HepG2 (cell line): ENCODE results near the gene PCCB. TPM values are rescaled to one million over a fixed set of nuclear protein-coding genes. Genes with fewer than 3 reads are reported as not detected.

Source experiments
- ATF1 ChIP-seq: IDR thresholded peaks from 2 replicates; pipeline ENCODE4 v1.6.1; 2016; ENCODE audit warnings: mild to moderate bottlenecking, control low read depth
- CENPX ChIP-seq: sonication (generic); formaldehyde crosslinking; IDR thresholded peaks from 2 replicates; pipeline ENCODE4 v1.9.0; 2021; ENCODE audit warnings: mild to moderate bottlenecking, missing genetic modification reagents, moderate library complexity
- DMAP1 ChIP-seq: IDR thresholded peaks from 2 replicates; pipeline ENCODE4 v1.6.1; 2016
- FOSL2 ChIP-seq: sonication (generic); formaldehyde crosslinking; IDR thresholded peaks from 2 replicates; pipeline ENCODE4 v1.4.0; 2020; ENCODE audit warnings: missing genetic modification reagents
- GPN1 ChIP-seq: sonication (generic); formaldehyde crosslinking; IDR thresholded peaks from 2 replicates; pipeline ENCODE4 v1.5.1; 2020; ENCODE audit warnings: missing genetic modification reagents, borderline replicate concordance
- HNRNPUL1 ChIP-seq: fragments of 200-400 bp; formaldehyde crosslinking; IDR thresholded peaks from 2 replicates; pipeline ENCODE4 v1.6.1; 2017; ENCODE audit warnings: low read depth, mild to moderate bottlenecking, low read length, moderate library complexity
- IRF2 ChIP-seq: IDR thresholded peaks from 2 replicates; pipeline ENCODE4 v1.6.1; 2018; ENCODE audit warnings: missing genetic modification reagents, missing compliant biosample characterization
- KDM6A ChIP-seq: IDR thresholded peaks from 2 replicates; pipeline ENCODE4 v1.6.1; 2016; ENCODE audit warnings: low read depth
- KLF6 ChIP-seq: IDR thresholded peaks from 2 replicates; pipeline ENCODE4 v1.8.0; 2016; ENCODE audit warnings: missing biosample characterization, missing genetic modification reagents
- NBN ChIP-seq: fragments of 450-650 bp; conservative IDR thresholded peaks from 2 replicates; pipeline ENCODE4 v1.6.1; 2017
- PCBP2 ChIP-seq: fragments of 200-400 bp; formaldehyde crosslinking; optimal IDR thresholded peaks from 2 replicates; pipeline ENCODE3; 2018; ENCODE audit warnings: low read length, low read depth; ENCODE audit not compliant: poor library complexity, severe bottlenecking
- POLR2G ChIP-seq: fragments of 200-400 bp; formaldehyde crosslinking; IDR thresholded peaks from 2 replicates; pipeline ENCODE4 v1.6.1; 2018; ENCODE audit warnings: mild to moderate bottlenecking, low read depth, low read length, moderate library complexity
- RXRA ChIP-seq: sonication (generic); formaldehyde crosslinking; IDR thresholded peaks from 2 replicates; pipeline ENCODE4 v1.5.1; 2020; ENCODE audit warnings: missing genetic modification reagents
- SMAD1 ChIP-seq: sonication (generic); formaldehyde crosslinking; IDR thresholded peaks from 2 replicates; pipeline ENCODE4 v1.4.0; 2020; ENCODE audit warnings: missing genetic modification reagents, low read depth, mild to moderate bottlenecking, borderline replicate concordance
- ZNF101 ChIP-seq: sonication (generic); formaldehyde crosslinking; IDR thresholded peaks from 2 replicates; pipeline ENCODE4 v1.4.0; 2020; ENCODE audit warnings: mild to moderate bottlenecking, low read depth, missing genetic modification reagents, borderline replicate concordance
- ZNF143 ChIP-seq: sonication (generic); formaldehyde crosslinking; IDR thresholded peaks from 2 replicates; pipeline ENCODE4 v1.4.0; 2020; ENCODE audit warnings: missing genetic modification reagents
- ZNF253 ChIP-seq: sonication (generic); formaldehyde crosslinking; IDR thresholded peaks from 2 replicates; pipeline ENCODE4 v1.8.0; 2022; ENCODE audit warnings: mild to moderate bottlenecking, missing genetic modification reagents, borderline replicate concordance
- ZNF292 ChIP-seq: sonication (generic); formaldehyde crosslinking; IDR thresholded peaks from 2 replicates; pipeline ENCODE4 v1.8.1; 2022; ENCODE audit warnings: mild to moderate bottlenecking, low read depth, missing genetic modification reagents, borderline replicate concordance
- ZNF34 ChIP-seq: sonication (generic); formaldehyde crosslinking; IDR thresholded peaks from 2 replicates; pipeline ENCODE4 v1.4.0; 2020; ENCODE audit warnings: mild to moderate bottlenecking, missing genetic modification reagents, borderline replicate concordance
- ZNF605 ChIP-seq: sonication (generic); formaldehyde crosslinking; IDR thresholded peaks from 2 replicates; pipeline ENCODE4 v1.8.0; 2022; ENCODE audit warnings: mild to moderate bottlenecking, missing genetic modification reagents
- ZNF615 ChIP-seq: sonication (generic); formaldehyde crosslinking; IDR thresholded peaks from 2 replicates; pipeline ENCODE4 v1.5.0; 2020; ENCODE audit warnings: mild to moderate bottlenecking, missing genetic modification reagents, borderline replicate concordance
- polyA plus RNA-seq, 8 experiments: library from polyadenylated mRNA; depleted of rRNA in 3 of 8; stranded (reverse) in 7 of 8; unstranded in 1 of 8; fragments of >200 nt; fragmentation: Illumina TruSeq in 4 of 8; extraction: Trizol in 4 of 8; gene quantifications; 2 replicates each; pipeline versions ENCODE4 v1.2.1 to v1.2.3, GENCODE V29; 2011 to 2016; ENCODE audit warnings: low read depth in 4 of 8, missing spikeins in 1 of 8, mixed read lengths in 1 of 8; ENCODE audit not compliant: insufficient read depth in 1 of 8
- total RNA-seq, 5 experiments: library from RNA; depleted of rRNA; stranded (reverse); fragments of >200 nt; fragmentation: Illumina TruSeq; extraction: Trizol; gene quantifications; 2 replicates each; pipeline ENCODE4 v1.2.3, GENCODE V29; 2016; ENCODE audit warnings: low read depth in 1 of 5
- TF ChIP-seq, protein P1 (sequence below): IDR thresholded peaks from 2 replicates; pipeline ENCODE4 v1.6.1; 2016; ENCODE audit warnings: mild to moderate bottlenecking, missing biosample characterization, missing genetic modification reagents
- TF ChIP-seq, protein P2 (sequence below): sonication (generic); formaldehyde crosslinking; IDR thresholded peaks from 2 replicates; pipeline ENCODE4 v1.5.1; 2020; ENCODE audit warnings: mild to moderate bottlenecking, moderate library complexity, missing genetic modification reagents
- TF ChIP-seq, protein P3 (sequence below): sonication (generic); formaldehyde crosslinking; IDR thresholded peaks from 2 replicates; pipeline ENCODE4 v1.4.0; 2020; ENCODE audit warnings: mild to moderate bottlenecking, low read depth, missing genetic modification reagents
- TF ChIP-seq, protein P4 (sequence below): sonication (generic); formaldehyde crosslinking; IDR thresholded peaks from 2 replicates; pipeline ENCODE4 v1.5.0; 2020; ENCODE audit warnings: missing genetic modification reagents, mild to moderate bottlenecking, borderline replicate concordance

The PCCB gene
- total and polyA plus RNA-seq, 2 of the 13 experiments (the other 11 are each of a cell fraction or from before 2014, with no cell fraction given) = 84.1 to 88.7 TPM

DNA sequence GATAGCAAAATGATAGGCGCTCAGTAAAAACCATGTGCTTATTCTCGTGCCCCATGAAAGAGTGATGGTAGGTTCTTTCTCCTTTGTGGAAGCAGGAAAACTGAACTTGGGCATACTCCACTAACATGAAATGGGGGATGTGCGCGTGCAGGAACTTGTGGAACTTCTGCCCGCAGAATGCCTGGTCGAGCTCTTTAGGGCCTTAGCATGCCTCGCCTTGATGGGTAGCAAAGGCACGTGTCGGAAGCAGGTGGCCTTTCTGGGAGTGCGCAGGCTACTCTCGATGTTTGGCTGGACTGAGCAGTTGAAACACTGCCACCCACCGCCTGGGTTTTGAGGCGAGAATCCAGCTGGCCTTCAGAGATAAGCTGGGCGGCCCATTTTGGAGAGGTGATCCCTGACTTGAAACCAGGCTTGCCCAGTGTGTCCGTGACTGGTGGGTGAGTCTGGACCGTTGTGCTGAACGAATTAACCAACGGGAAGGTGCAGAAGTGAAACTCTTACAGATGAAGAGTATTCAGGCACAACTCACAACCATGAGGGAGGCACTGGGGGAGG, 842 bp downstream of the PCCB start (continued):
- TF ChIP-seq, protein P1, sequence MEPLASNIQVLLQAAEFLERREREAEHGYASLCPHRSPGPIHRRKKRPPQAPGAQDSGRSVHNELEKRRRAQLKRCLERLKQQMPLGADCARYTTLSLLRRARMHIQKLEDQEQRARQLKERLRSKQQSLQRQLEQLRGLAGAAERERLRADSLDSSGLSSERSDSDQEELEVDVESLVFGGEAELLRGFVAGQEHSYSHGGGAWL (CRISPR knock-in tag) = peak; percentile 83
- TF ChIP-seq IRF2 = peak; percentile 58; the same call in 1 of the 2 replicates
- TF ChIP-seq, protein P2, sequence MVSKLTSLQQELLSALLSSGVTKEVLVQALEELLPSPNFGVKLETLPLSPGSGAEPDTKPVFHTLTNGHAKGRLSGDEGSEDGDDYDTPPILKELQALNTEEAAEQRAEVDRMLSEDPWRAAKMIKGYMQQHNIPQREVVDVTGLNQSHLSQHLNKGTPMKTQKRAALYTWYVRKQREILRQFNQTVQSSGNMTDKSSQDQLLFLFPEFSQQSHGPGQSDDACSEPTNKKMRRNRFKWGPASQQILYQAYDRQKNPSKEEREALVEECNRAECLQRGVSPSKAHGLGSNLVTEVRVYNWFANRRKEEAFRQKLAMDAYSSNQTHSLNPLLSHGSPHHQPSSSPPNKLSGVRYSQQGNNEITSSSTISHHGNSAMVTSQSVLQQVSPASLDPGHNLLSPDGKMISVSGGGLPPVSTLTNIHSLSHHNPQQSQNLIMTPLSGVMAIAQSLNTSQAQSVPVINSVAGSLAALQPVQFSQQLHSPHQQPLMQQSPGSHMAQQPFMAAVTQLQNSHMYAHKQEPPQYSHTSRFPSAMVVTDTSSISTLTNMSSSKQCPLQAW (CRISPR knock-in tag) = no peak
- TF ChIP-seq, protein P3, sequence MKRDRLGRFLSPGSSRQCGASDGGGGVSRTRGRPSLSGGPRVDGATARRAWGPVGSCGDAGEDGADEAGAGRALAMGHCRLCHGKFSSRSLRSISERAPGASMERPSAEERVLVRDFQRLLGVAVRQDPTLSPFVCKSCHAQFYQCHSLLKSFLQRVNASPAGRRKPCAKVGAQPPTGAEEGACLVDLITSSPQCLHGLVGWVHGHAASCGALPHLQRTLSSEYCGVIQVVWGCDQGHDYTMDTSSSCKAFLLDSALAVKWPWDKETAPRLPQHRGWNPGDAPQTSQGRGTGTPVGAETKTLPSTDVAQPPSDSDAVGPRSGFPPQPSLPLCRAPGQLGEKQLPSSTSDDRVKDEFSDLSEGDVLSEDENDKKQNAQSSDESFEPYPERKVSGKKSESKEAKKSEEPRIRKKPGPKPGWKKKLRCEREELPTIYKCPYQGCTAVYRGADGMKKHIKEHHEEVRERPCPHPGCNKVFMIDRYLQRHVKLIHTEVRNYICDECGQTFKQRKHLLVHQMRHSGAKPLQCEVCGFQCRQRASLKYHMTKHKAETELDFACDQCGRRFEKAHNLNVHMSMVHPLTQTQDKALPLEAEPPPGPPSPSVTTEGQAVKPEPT (CRISPR knock-in tag) = peak; percentile 91
- no peak for TF ChIP-seq ATF1
- TF ChIP-seq ZNF34 (CRISPR knock-in tag) = no peak
- TF ChIP-seq ZNF615 (CRISPR knock-in tag) = 0 out of 2 replicates have a peak, but pooled peaks have one; percentile 24
- no peak for TF ChIP-seq HNRNPUL1
- TF ChIP-seq POLR2G = no peak
- TF ChIP-seq SMAD1 (CRISPR knock-in tag) = no peak
- TF ChIP-seq RXRA (CRISPR knock-in tag) = no peak
- TF ChIP-seq ZNF253 = peak; percentile 87; the same call in 1 of the 2 replicates
- TF ChIP-seq ZNF101 (CRISPR knock-in tag) = peak; percentile 94
- peak; percentile 89; the same call in 1 of the 2 replicates for TF ChIP-seq KLF6 (CRISPR knock-in tag)
- TF ChIP-seq, protein P4, sequence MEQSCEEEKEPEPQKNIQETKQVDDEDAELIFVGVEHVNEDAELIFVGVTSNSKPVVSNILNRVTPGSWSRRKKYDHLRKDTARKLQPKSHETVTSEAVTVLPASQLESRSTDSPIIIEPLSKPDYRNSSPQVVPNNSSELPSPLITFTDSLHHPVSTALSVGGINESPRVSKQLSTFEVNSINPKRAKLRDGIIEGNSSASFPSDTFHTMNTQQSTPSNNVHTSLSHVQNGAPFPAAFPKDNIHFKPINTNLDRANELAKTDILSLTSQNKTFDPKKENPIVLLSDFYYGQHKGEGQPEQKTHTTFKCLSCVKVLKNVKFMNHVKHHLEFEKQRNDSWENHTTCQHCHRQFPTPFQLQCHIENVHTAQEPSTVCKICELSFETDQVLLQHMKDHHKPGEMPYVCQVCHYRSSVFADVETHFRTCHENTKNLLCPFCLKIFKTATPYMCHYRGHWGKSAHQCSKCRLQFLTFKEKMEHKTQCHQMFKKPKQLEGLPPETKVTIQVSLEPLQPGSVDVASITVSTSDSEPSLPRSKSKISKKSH (CRISPR knock-in tag) = peak; percentile 88
- peak; percentile 75; the same call in 1 of the 2 replicates for TF ChIP-seq ZNF605 (CRISPR knock-in tag)
- no peak for TF ChIP-seq ZNF292 (CRISPR knock-in tag)
- no peak for TF ChIP-seq GPN1
- TF ChIP-seq PCBP2 = no peak
- TF ChIP-seq KDM6A (CRISPR knock-in tag) = no peak
- TF ChIP-seq FOSL2 = peak; percentile 40; the same call in 1 of the 2 replicates
- TF ChIP-seq DMAP1 (CRISPR knock-in tag) = peak; percentile 59; the same call in 1 of the 2 replicates
- no peak; the same call in 1 of the 2 replicates for TF ChIP-seq ZNF143 (CRISPR knock-in tag)
- no peak for TF ChIP-seq CENPX (CRISPR knock-in tag)
- no peak for TF ChIP-seq NBN
